GM13976 (cell line): ENCODE results near the gene ZNF385B.

Experiments used
- DNase-seq: peaks from one replicate; pipeline ENCODE4 v3.0.0; 2012; ENCODE audit warnings: low spot score
- CTCF ChIP-seq: IDR thresholded peaks from 2 replicates; pipeline ENCODE4 v1.5.1; 2012; ENCODE audit warnings: borderline replicate concordance, mild to moderate bottlenecking; ENCODE audit not compliant: insufficient read depth; ENCODE audit errors: extremely low read depth, missing control alignments, control extremely low read depth
- in situ Hi-C: fragments of 300-500 bp; cut with MboI; formaldehyde crosslinking; loops from one replicate; pipeline ENCODE4 v1.12.0; 2022; ENCODE audit warnings: low sequenced_read_pairs, mixed read lengths, inconsistent platforms; ENCODE audit not compliant: unreplicated experiment

Gene ZNF385B

GRCh38 chr2:179528576-179529069 lies 332.8 kb downstream of the ZNF385B start:
- no peak for TF ChIP-seq CTCF
- in situ Hi-C loops, result no loop called here
- no peak for DNase-seq

- in situ Hi-C loops, result no loop called here
Measured at GRCh38 chr2:179525340-179525739, 336.1 kb downstream of the ZNF385B start.

GRCh38 chr2:179524809-179525339 lies 336.5 kb downstream of the ZNF385B start:
- in situ Hi-C loops, result no loop called here
- no peak for DNase-seq
- no peak for TF ChIP-seq CTCF

More at GRCh38 chr2:179525340-179525739, 336.1 kb downstream of the ZNF385B start:
- no peak for TF ChIP-seq CTCF
- DNase-seq, result no peak

- no peak for TF ChIP-seq CTCF
- no peak for DNase-seq
- in situ Hi-C loops, result no loop called here
Measured at GRCh38 chr2:179521944-179522343, 339.5 kb downstream of the ZNF385B start.

GRCh38 chr2:179518830-179519229 lies 342.6 kb downstream of the ZNF385B start:
- in situ Hi-C loops, result no loop called here
- no peak for DNase-seq
- no peak for TF ChIP-seq CTCF

- DNase-seq, result no peak
- no peak for TF ChIP-seq CTCF
- in situ Hi-C loops, result no loop called here
Measured at GRCh38 chr2:179513181-179513580, 348.2 kb downstream of the ZNF385B start.
